NCI-H1105 treated with DMSO at 0.1 percent for 48 hours (cell line): ENCODE data around the gene ESRRB.

Experiments used
- DNase-seq: peaks from one replicate; lab custom pipeline; 2025; lab: John Stamatoyannopoulos, UW

The ESRRB gene

DNA sequence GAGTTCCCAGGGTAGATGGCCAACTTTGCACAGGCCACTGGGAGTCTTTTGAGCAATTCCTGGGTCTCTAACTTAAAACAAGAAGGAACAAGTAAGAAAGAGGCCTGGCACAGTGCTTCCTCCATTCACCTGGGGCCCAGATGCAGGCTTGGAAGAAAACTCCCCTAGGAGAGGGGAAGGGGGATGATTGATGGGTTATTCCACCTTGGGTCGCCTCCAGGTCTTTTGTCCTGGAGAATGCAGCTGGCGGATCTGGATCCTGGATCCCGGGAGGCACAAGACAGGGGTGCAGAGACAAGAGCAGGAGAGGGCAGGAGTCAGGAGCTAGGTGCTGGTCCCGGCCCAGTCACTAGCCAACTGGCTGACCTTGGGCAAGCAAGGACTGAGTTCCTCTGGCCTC is 74.5 kb downstream of the ESRRB start:
- DNase-seq, result no peak

DNA sequence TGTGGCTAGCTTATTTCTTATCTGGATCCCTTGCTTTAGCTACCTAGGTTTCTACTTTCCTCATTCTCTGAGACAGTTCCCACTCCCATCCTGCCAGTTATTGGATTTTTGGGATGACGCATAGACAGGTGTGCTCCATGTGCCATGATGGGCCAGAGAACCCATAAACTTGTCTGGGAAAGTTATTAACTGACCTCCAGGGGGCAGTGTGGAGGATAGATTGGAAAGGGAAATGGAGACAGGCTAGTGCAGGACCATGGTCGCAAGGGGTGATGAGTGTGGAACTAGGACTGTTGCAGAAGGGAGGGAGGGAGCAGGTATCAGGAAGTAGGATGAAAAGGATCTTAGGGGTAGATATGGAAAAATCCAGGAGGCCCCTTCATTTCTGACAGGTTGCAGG is 80.3 kb downstream of the ESRRB start:
- peak; percentile 54 for DNase-seq

DNA sequence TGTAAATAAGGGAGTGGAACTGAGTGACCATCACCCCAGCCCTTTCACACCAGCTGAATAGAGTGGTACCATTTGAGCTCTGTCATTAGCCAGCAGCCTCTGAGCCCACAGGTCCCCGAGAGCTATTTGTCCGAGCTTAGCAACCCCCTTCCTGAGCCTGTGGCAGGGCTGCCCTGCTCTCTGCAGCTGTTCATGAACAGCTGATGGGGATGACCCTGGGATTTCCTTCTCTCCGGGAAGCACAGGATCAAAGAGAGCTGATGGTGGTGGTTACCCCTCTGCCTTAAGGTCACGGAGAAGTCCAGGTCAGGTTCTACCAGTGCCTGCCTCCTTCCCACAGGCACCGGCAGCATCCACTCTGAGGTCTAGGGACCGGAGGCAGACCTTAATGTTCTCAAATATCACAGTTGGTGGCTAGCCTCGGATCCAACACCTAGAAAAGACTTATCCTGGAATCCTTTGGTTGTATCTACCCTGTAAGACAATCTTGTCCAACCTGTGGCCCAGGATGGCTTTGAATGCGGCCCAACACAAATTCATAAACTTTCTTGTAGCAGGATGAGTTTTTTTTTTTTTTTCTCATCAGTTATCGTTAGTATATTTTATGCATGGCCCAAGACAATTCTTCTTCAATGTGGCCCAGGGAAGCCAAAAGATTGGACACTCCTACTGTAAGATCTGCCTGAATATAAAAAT is 81.1 kb downstream of the ESRRB start:
- DNase-seq, result no peak

GRCh38 chr14:76457841-76458240 is 81.9 kb downstream of the ESRRB start:
- DNase-seq, result no peak

DNA sequence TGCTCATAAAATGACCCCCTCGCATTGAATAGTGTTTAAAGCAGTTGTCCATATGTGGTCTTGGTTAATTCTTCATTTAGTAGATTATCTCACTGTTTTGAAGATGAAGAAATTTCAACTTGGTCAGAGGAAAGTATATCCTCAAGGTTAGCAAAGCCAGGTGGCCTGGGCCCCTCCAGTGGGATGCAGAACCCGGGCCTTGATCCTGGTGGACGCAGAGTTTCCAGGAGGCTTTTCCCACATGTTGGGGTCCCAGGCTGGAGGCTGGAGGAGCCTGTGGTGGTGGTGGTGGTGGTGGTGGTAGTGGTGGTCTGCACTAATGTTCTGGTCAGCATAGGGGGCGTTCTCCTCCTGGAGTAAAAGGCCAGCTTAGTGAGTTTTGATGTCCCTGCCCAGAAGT is 85.9 kb downstream of the ESRRB start:
- no peak for DNase-seq

DNA sequence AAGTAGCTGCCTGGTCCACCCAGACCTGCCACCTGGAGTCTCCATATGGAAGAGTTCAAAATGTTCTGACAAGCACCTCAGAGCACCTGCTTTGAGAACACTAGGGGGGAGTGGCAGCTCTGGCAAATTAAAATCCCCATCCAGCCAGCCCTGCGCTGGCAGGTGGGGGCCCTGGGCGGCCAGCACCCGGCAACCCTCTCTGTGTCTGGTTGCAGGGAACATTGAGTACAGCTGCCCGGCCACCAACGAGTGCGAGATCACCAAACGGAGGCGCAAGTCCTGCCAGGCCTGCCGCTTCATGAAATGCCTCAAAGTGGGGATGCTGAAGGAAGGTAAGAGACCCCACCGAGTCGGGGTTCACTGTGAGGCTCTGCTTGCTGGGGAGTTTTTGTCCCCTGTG is 86.4 kb downstream of the ESRRB start:
- no peak for DNase-seq

GRCh38 chr14:76463105-76463504 is 87.2 kb downstream of the ESRRB start:
- no peak for DNase-seq

- DNase-seq, result no peak
Measured at GRCh38 chr14:76464856-76465255, 88.9 kb downstream of the ESRRB start.

DNA sequence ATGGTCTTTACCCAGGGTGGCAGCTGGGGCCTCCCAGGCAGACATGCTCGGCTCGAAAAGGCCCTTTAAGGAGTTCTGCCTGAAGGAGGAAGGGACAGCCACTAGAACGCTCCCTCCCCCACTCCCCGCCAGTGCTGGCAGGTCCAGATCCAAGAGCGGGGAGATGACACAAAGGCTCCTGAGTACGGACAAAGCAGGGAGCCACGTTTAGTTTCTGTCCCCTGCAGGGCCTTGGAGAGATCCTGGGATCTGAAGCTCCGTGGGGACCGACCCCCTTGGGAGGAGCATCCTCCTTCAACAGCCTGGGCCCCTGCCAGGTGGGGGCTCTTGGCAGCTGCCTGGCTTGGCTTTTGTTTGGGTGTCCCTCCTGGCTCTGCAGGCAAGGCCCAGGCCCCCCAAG is 89.7 kb downstream of the ESRRB start:
- DNase-seq, result no peak

GRCh38 chr14:76467711-76468155 is 91.8 kb downstream of the ESRRB start:
- DNase-seq, result no peak

GRCh38 chr14:76472199-76472723 is 96.3 kb downstream of the ESRRB start:
- no peak for DNase-seq

DNA sequence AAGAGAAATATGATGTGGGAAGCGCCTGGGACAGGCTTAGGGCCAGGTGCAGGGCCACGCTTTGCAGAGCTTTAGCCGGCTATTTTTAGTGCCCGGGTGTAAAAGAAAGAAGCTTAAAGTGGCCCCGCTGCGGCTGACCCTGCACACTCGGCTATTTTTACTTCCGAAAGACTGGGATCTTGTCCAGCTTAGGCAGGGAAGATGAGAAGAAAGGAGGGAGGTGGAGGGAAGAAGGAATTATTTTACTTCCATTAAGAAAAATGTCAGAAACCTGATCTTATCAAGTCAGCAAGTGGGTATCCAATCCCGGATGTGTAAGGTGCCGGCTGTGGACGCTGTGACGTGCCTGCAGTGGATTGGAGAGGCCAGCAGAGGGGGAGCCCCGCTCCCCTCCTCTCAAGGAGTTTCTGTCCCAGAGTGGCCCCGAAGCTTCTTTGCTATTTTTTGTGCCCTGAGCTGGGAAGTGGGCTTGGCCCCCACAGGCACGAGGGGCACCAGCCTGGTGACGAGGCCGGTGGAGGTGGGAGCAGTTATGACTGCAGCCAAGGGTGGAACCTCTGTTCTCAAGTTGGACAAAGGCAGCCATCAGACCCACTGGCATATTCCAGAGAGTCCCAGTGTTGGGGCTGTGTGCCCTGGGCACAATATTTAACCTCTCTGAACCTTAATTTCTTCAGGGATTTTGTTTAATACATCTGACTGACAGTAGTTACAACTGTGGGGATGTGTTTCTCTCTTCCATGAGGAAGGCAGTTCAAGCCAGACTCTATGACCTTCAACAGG is 97.7 kb downstream of the ESRRB start:
- DNase-seq, result no peak

GRCh38 chr14:76480426-76480825 is 104.5 kb downstream of the ESRRB start:
- DNase-seq, result no peak

DNA sequence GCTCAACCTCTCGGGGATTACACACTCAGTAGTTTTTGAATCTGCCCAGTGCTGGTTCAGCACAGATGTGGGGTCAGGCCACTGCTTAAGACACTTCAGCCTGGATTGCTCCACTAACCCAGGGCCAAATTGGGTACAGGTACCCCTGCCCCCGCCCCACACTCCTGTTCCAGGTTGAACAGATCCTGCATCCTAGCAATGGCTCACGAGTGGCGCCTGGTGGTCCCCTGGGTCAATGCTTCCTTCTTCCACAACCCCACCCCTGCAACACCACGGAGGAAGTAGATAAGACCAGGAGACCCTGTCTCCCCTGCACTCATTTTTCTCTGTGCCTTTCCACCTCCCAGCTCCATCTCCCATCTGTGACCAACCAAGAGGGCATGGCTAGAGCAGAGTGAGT is 108.4 kb downstream of the ESRRB start:
- DNase-seq, result no peak

GRCh38 chr14:76486251-76486743 is 110.4 kb downstream of the ESRRB start:
- peak; percentile 100 for DNase-seq

- DNase-seq, result no peak
Measured at GRCh38 chr14:76488551-76488950, 112.6 kb downstream of the ESRRB start.

DNA sequence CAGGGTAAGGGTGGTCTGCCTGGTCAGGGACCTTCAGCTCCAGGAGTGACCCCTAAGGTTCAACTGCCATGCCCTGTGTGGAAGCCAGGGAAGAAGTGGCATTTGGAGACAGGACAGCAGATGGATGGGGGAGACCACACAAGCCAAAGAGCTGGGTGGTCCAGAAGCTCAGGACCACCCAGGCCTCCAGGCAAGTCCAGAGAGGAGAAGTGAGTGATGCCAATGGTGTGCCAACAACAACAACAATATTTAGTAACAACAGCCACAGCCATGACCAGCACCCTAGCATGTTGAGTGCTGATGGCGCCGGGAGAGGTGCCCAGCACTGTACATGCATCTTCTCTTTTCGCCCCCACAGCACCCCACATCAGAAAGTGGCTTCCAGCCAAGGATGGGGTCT is 113.7 kb downstream of the ESRRB start:
- no peak for DNase-seq

DNA sequence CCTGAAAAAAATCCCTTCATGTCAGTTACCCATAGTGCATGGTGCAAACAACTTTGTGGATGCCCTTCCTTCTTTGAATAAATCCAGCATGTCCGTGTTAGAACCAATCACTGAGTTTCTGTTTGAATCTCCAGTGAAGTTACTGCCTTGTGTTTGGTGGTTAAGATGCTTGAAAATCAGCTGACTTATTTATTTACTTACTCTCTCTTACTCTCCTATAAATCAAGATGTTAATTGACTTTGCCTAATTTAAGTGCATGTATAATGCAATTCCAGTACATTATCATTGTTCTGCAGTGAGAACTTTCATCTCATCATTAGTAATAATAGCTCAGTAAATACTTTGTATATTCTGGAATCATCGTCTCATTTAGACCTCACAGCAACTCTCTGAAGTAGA is 114.2 kb downstream of the ESRRB start:
- DNase-seq, result no peak

GRCh38 chr14:76490735-76491134 is 114.8 kb downstream of the ESRRB start:
- DNase-seq, result no peak

DNA sequence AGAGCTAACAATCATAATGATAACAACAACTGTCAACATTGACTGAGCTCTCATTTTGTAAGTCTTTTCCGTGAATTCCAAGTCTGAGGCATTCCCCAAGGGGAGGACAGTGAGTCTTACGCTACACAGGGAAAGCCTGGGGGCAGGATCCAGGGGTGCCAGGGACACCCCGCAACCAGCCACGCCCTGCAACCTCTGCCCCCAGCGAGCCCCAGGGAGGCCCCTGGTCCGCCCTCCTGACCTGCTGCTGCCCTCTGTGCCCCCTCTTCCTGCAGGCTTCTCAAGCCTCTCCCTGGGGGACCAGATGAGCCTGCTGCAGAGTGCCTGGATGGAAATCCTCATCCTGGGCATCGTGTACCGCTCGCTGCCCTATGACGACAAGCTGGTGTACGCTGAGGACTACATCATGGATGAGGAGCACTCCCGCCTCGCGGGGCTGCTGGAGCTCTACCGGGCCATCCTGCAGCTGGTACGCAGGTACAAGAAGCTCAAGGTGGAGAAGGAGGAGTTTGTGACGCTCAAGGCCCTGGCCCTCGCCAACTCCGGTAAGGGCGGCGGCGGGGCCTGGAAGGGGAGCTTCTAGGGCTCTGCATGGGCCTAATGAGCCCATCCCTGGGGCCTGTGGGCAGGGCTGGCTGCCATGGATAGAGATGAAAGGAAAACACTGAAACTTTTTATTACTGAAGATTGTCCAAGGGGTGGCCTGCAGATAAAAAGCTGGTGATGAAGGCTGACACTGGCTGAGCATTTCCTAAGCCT is 115.4 kb downstream of the ESRRB start:
- no peak for DNase-seq

DNA sequence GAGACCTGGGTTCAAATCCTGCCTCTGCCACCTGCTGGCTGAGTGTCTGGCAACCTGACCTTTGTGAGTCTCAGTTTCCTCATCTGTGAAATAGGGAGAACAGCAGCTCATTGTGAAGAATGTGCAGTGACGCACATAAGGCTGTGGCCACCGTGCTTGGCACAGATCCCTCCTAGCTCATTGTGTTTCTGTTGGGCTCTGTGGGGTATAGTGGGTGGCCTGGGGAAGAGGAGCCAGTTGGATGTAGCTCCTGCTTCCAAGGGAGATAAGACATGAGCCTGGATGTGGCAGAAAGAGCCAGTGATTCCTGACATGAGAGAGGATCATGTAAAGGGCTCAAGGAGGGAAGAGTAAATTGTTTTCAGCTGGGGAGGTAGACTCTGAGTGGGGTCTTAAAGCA is 120.0 kb downstream of the ESRRB start:
- DNase-seq, result no peak

GRCh38 chr14:76496595-76496994 is 120.7 kb downstream of the ESRRB start:
- DNase-seq, result no peak
